GM23338 (cell line): ENCODE measurements around the gene RHOV. TPM values are rescaled to one million over a fixed set of nuclear protein-coding genes. Genes with fewer than 3 reads are reported as not detected.

Experiments used
- ATAC-seq: fragments of 200-7000 bp; cut with Tn5 transposase; 3 replicates; pipeline ENCODE4 v1.9.1; 2020
- DNase-seq: peaks from one replicate; pipeline ENCODE4 v3.0.0-alpha.2; 2015; ENCODE audit warnings: low spot score
- H2AFZ ChIP-seq: fragments of 200-600 bp; sonication (generic); 2 replicates; pipeline ENCODE4 v1.8.0; 2016; ENCODE audit warnings: antibody characterized with exemption, mild to moderate bottlenecking, moderate library complexity
- H3F3A ChIP-seq: fragments of 200-600 bp; sonication (generic); replicated peaks from 2 replicates; pipeline ENCODE4 v1.8.0; 2017; ENCODE audit warnings: antibody characterized with exemption, mixed run types, low read depth
- H3K27ac ChIP-seq: fragments of 200-600 bp; sonication (generic); 2 replicates; pipeline ENCODE4 v1.6.1; 2016; ENCODE audit warnings: low read depth
- H3K27me3 ChIP-seq: fragments of 200-600 bp; sonication (generic); 2 replicates; pipeline ENCODE4 v1.8.0; 2016; ENCODE audit warnings: mild to moderate bottlenecking, mixed run types, moderate library complexity; ENCODE audit not compliant: insufficient read depth
- H3K36me3 ChIP-seq: fragments of 200-600 bp; sonication (generic); 2 replicates; pipeline ENCODE4 v1.8.0; 2016; ENCODE audit warnings: mild to moderate bottlenecking; ENCODE audit not compliant: insufficient read depth
- H3K4me1 ChIP-seq: fragments of 200-600 bp; sonication (generic); 2 replicates; pipeline ENCODE4 v1.8.0; 2016; ENCODE audit warnings: mild to moderate bottlenecking, moderate library complexity; ENCODE audit not compliant: insufficient read depth
- H3K4me2 ChIP-seq: fragments of 200-600 bp; sonication (generic); 2 replicates; pipeline ENCODE4 v1.7.1; 2017; ENCODE audit warnings: mixed run types
- H3K4me3 ChIP-seq: fragments of 200-600 bp; sonication (generic); 2 replicates; pipeline ENCODE4 v1.6.1; 2016; ENCODE audit warnings: mixed run types
- H3K79me2 ChIP-seq: fragments of 200-600 bp; sonication (generic); replicated peaks from 2 replicates; pipeline ENCODE4 v1.8.0; 2017; ENCODE audit warnings: mild to moderate bottlenecking; ENCODE audit not compliant: insufficient read depth
- H3K9me2 ChIP-seq: fragments of 200-600 bp; sonication (generic); 2 replicates; pipeline ENCODE4 v1.8.0; 2017; ENCODE audit not compliant: insufficient read depth
- H4K20me1 ChIP-seq: fragments of 200-600 bp; sonication (generic); replicated peaks from 2 replicates; pipeline ENCODE4 v1.8.0; 2017; ENCODE audit warnings: mild to moderate bottlenecking; ENCODE audit not compliant: insufficient read depth
- H3K27ac Mint-ChIP-seq: 2 replicates; pipeline ENCODE4 v1.8.0; 2020; ENCODE audit warnings: inconsistent platforms, mild to moderate bottlenecking, moderate library complexity, mixed read lengths
- H3K27me3 Mint-ChIP-seq: 3 replicates; pipeline ENCODE4 v1.8.0; 2022; ENCODE audit warnings: low read depth, mild to moderate bottlenecking, moderate library complexity, mixed read lengths, inconsistent platforms; ENCODE audit not compliant: insufficient read depth, poor library complexity
- H3K36me3 Mint-ChIP-seq: 3 replicates; pipeline ENCODE4 v1.8.0; 2021; ENCODE audit warnings: low read depth, mild to moderate bottlenecking, inconsistent platforms, moderate library complexity, mixed read lengths
- H3K4me1 Mint-ChIP-seq: 3 replicates; pipeline ENCODE4 v1.8.0; 2020; ENCODE audit warnings: mild to moderate bottlenecking, inconsistent platforms, mixed read lengths
- H3K4me3 Mint-ChIP-seq: 3 replicates; pipeline ENCODE4 v1.8.0; 2021; ENCODE audit warnings: moderate library complexity, mild to moderate bottlenecking, inconsistent platforms, mixed read lengths
- H3K9me3 Mint-ChIP-seq: 3 replicates; pipeline ENCODE4 v1.8.0; 2020; ENCODE audit warnings: moderate library complexity, mild to moderate bottlenecking, inconsistent platforms, mixed read lengths
- CREB1 ChIP-seq: fragments of 250-450 bp; sonication (Bioruptor Pico); IDR thresholded peaks from 2 replicates; pipeline ENCODE4 v1.5.0; 2020; ENCODE audit warnings: low read depth, mild to moderate bottlenecking, moderate library complexity
- CTCF ChIP-seq, 2 experiments: fragments of 200-600 bp in 1 of 2; sonication (generic) in 1 of 2; conservative IDR thresholded peaks; 2 replicates each; pipeline versions ENCODE4 v1.5.1 to v1.6.1; 2016 to 2017; ENCODE audit warnings: antibody characterized with exemption in 2 of 2, low read depth in 2 of 2, mild to moderate bottlenecking in 2 of 2, moderate library complexity in 1 of 2
- ETS1 ChIP-seq: IDR thresholded peaks from 2 replicates; pipeline ENCODE4 v1.6.1; 2016; ENCODE audit warnings: antibody characterized with exemption
- EZH2 ChIP-seq: fragments of 200-600 bp; sonication (generic); IDR thresholded peaks from one replicate; pipeline ENCODE4 v1.8.0; 2017; ENCODE audit warnings: antibody characterized with exemption, mild to moderate bottlenecking, low read depth; ENCODE audit not compliant: unreplicated experiment
- POLR2AphosphoS5 ChIP-seq: IDR thresholded peaks from 2 replicates; pipeline ENCODE4 v1.6.1; 2016; ENCODE audit warnings: antibody characterized with exemption, low read depth
- STAT1 ChIP-seq: IDR thresholded peaks from one replicate; pipeline ENCODE4 v1.6.1; 2016; ENCODE audit warnings: antibody characterized with exemption; ENCODE audit not compliant: unreplicated experiment
- ZNF114 ChIP-seq: fragments of 250-450 bp; sonication (Bioruptor Pico); IDR thresholded peaks from 2 replicates; pipeline ENCODE4 v1.5.0; 2020; ENCODE audit warnings: mild to moderate bottlenecking, moderate library complexity
- polyA plus RNA-seq: library from polyadenylated mRNA; unstranded; fragments of >200 nt; fragmentation: Nextera tagmentation; extraction: Ambion mirVana; gene quantifications from 2 replicates; pipeline ENCODE4 v1.2.1, GENCODE V29; 2016
- total RNA-seq: library from RNA; depleted of rRNA; stranded (reverse); fragments of >200 nt; shearing (Covaris generic); gene quantifications from 2 replicates; pipeline ENCODE4 v1.2.3, GENCODE V29; 2014

Gene RHOV
- total and polyA plus RNA-seq, 2 experiments from 2014 or later, result 4.4 to 4.7 TPM

- no peak overlapping the region for H3K27ac Mint-ChIP-seq
- Histone ChIP-seq H3K36me3 (no peaks in the 10 kb centered on the region), H3K4me2 (peak overlapping the region; percentile 95), H3F3A (peaks cover 18% of the 10 kb centered on the region; the same call in 1 of the 2 replicates), H3K4me3 (peak overlapping the region; percentile 71), H2AFZ (peak overlapping the region; percentile 72; the same call in 1 of the 2 replicates), H3K4me1 (peaks cover 24% of the 10 kb centered on the region), H3K9me2 (no peaks in the 10 kb centered on the region), H3K79me2 (no peaks in the 10 kb centered on the region), H3K27me3 (no peaks in the 10 kb centered on the region), H4K20me1 (peaks cover 12% of the 10 kb centered on the region), H3K27ac (0 out of 2 replicates have a peak overlapping the region, but pooled peaks have one; percentile 50)
- peak overlapping the region; percentile 64; the same call in 2 of the 3 replicates for H3K4me3 Mint-ChIP-seq
- H3K4me1 Mint-ChIP-seq, result peaks cover 34% of the 10 kb centered on the region
- H3K27me3 Mint-ChIP-seq, result peaks cover 20% of the 10 kb centered on the region
- DNase-seq (peak; percentile 91), ATAC-seq (peak; percentile 87)
- peaks cover 35% of the 10 kb centered on the region for H3K36me3 Mint-ChIP-seq
- H3K9me3 Mint-ChIP-seq, result no peaks in the 10 kb centered on the region
- TF ChIP-seq CTCF (conservative IDR thresholded peaks at IDR 0.05; ENCODE audit: low read depth in 2 of 2) (peak; percentile 60 to 95), CREB1 (CRISPR knock-in tag) (peak; percentile 47; the same call in 1 of the 2 replicates), ZNF114 (CRISPR knock-in tag) (no peak), POLR2AphosphoS5 (peak; percentile 52; the same call in 1 of the 2 replicates)
Measured at GRCh38 chr15:40906091-40906990, 32.3 kb upstream of the RHOV start.

- no peaks in the 10 kb centered on the region for H3K27me3 ChIP-seq
- no peak overlapping the region for H3K27ac Mint-ChIP-seq
- H3K4me1 Mint-ChIP-seq, result peaks cover 21% of the 10 kb centered on the region
- H2AFZ ChIP-seq, result no peak overlapping the region
- DNase-seq (no peak), ATAC-seq (no peak)
- peaks cover 51% of the 10 kb centered on the region for H3K36me3 Mint-ChIP-seq
- H4K20me1 ChIP-seq, result peaks cover 18% of the 10 kb centered on the region
- peaks cover 4% of the 10 kb centered on the region; the same call in 1 of the 2 replicates for H3K36me3 ChIP-seq
- peaks cover 13% of the 10 kb centered on the region for H3K27me3 Mint-ChIP-seq
- peaks cover 15% of the 10 kb centered on the region for H3K4me1 ChIP-seq
- H3K4me3 ChIP-seq, result no peak overlapping the region
- no peak for TF ChIP-seq STAT1
- no peak for TF ChIP-seq EZH2
- no peak for TF ChIP-seq ZNF114 (CRISPR knock-in tag)
- TF ChIP-seq CTCF (conservative IDR thresholded peaks at IDR 0.05; ENCODE audit: low read depth in 2 of 2), result no peak
- no peak for TF ChIP-seq ETS1
- H3K9me3 Mint-ChIP-seq, result no peaks in the 10 kb centered on the region; the same call in 2 of the 3 replicates
- no peak overlapping the region; the same call in 2 of the 3 replicates for H3K4me3 Mint-ChIP-seq
- no peaks in the 10 kb centered on the region for H3K79me2 ChIP-seq
- H3K27ac ChIP-seq, result no peak overlapping the region
- no peak overlapping the region for H3K4me2 ChIP-seq
- no peaks in the 10 kb centered on the region for H3K9me2 ChIP-seq
- H3F3A ChIP-seq, result peaks cover 18% of the 10 kb centered on the region; the same call in 1 of the 2 replicates
Measured at GRCh38 chr15:40904552-40905201, 30.6 kb upstream of the RHOV start.
